MCF 10A (cell line): Measurements from ENCODE around the gene RUVBL1. TPM values are rescaled to one million over a fixed set of nuclear protein-coding genes. Genes with fewer than 3 reads are reported as not detected.
A peak's percentile ranks its signal among the peaks of the same experiment; 100 is the strongest.

Experiments
- BruUV-seq: library from RNA; stranded (reverse); fragments of 400-500 nt; replicated peaks from 2 replicates; lab custom pipeline; 2021; lab: Mats Ljungman, UMichigan
- CTCF ChIA-PET: fragments of 300-600 bp; sonication (Branson Sonifier 250); formaldehyde crosslinking; extraction: SDS; loops from one replicate; lab custom pipeline; 2021; ENCODE audit warnings: antibody characterized with exemption, inconsistent platforms; lab: Yijun Ruan, JAX
- POLR2A ChIA-PET: fragments of 300-600, 350-650 bp; sonication (Branson Sonifier 250); formaldehyde crosslinking; extraction: SDS; loops from one replicate; lab custom pipeline; 2020; ENCODE audit warnings: antibody characterized with exemption, inconsistent platforms; lab: Yijun Ruan, JAX
- DNase-seq: peaks from one replicate; pipeline ENCODE4 v3.0.0-alpha.2; 2018; ENCODE audit not compliant: unreplicated experiment
- H3K27ac Mint-ChIP-seq: one replicate; pipeline ENCODE4 v1.8.0; 2022; ENCODE audit warnings: mild to moderate bottlenecking, low read depth, mixed read lengths; ENCODE audit not compliant: unreplicated experiment
- H3K27me3 Mint-ChIP-seq: one replicate; pipeline ENCODE4 v1.8.0; 2022; ENCODE audit warnings: mixed read lengths; ENCODE audit not compliant: insufficient read depth, unreplicated experiment
- H3K36me3 Mint-ChIP-seq: one replicate; pipeline ENCODE4 v1.8.0; 2022; ENCODE audit warnings: mild to moderate bottlenecking, moderate library complexity, mixed read lengths; ENCODE audit not compliant: insufficient read depth, unreplicated experiment
- H3K4me1 Mint-ChIP-seq: one replicate; pipeline ENCODE4 v1.8.0; 2022; ENCODE audit warnings: mixed read lengths; ENCODE audit not compliant: insufficient read depth, unreplicated experiment
- H3K4me3 Mint-ChIP-seq: one replicate; pipeline ENCODE4 v1.8.0; 2022; ENCODE audit warnings: mild to moderate bottlenecking, moderate library complexity, mixed read lengths; ENCODE audit not compliant: unreplicated experiment
- H3K9me3 Mint-ChIP-seq: one replicate; pipeline ENCODE4 v1.8.0; 2022; ENCODE audit warnings: mixed read lengths; ENCODE audit not compliant: unreplicated experiment
- CTCF ChIP-seq: fragments of 200-600 bp; IDR thresholded peaks from one replicate; pipeline ENCODE4 v1.8.0; 2022; ENCODE audit warnings: antibody characterized with exemption, mild to moderate bottlenecking; ENCODE audit not compliant: unreplicated experiment
- intact Hi-C: fragments of 100-400 bp; cut with micrococcal nuclease; formaldehyde crosslinking; loops from 2 replicates; pipeline ENCODE4 v1.14.1; 2022
- total RNA-seq: library from RNA; stranded (reverse); gene quantifications from 2 replicates; pipeline ENCODE4 v1.2.3, GENCODE V29; 2022

RUVBL1 gene
- total RNA-seq, 1 experiment from 2014 or later, result 114 TPM

GRCh38 chr3:128073185-128073725 is 50.4 kb downstream of the RUVBL1 start:
- H3K36me3 Mint-ChIP-seq, result peaks cover 63% of the 10 kb centered on the region
- no peaks in the 10 kb centered on the region for H3K9me3 Mint-ChIP-seq
- no peak overlapping the region for H3K4me3 Mint-ChIP-seq
- H3K27me3 Mint-ChIP-seq, result no peaks in the 10 kb centered on the region
- ChIA-PET POLR2A (interaction anchor here (0.6 to 1.2 kb wide), 2 partner anchors 8 to 1899 kb away, joined by 3 to 4 read pairs; no protein-coding TSS in a partner anchor), CTCF (interaction anchor here (0.7 to 1.5 kb wide), 7 partner anchors 10 to 544 kb away, joined by 3 to 7 read pairs (median 3); partner anchors contain the start of gene RUVBL1)
- DNase-seq, result no peak
- peaks cover 4% of the 10 kb centered on the region for H3K4me1 Mint-ChIP-seq
- intact Hi-C loops, result no loop called here
- no TSS peak for BruUV-seq
- H3K27ac Mint-ChIP-seq, result no peak overlapping the region
- no peak for TF ChIP-seq CTCF

- CTCF ChIA-PET, result no interaction called here
- intact Hi-C loops, result no loop called here
- no TSS peak for BruUV-seq
These were observed 51.0 kb downstream of the RUVBL1 start for GRCh38 chr3:128072454-128073184.

GRCh38 chr3:128071771-128072453 is 51.7 kb downstream of the RUVBL1 start:
- BruUV-seq, result no TSS peak
- no peaks in the 10 kb centered on the region for H3K9me3 Mint-ChIP-seq
- no peak overlapping the region for H3K4me3 Mint-ChIP-seq
- TF ChIP-seq CTCF, result no peak
- POLR2A ChIA-PET, result interaction anchor here (0.5 to 2.7 kb wide), 2 partner anchors 18 to 1373 kb away, joined by 3 to 8 read pairs; no protein-coding TSS in a partner anchor
- intact Hi-C loops, result no loop called here
- peaks cover 72% of the 10 kb centered on the region for H3K36me3 Mint-ChIP-seq
- no peaks in the 10 kb centered on the region for H3K27me3 Mint-ChIP-seq
- DNase-seq, result no peak
- H3K27ac Mint-ChIP-seq, result peak overlapping the region; percentile 31
- H3K4me1 Mint-ChIP-seq, result peaks cover 5% of the 10 kb centered on the region
- CTCF ChIA-PET, result interaction anchor here (0.6 to 1.6 kb wide), 3 partner anchors 23 to 538 kb away, joined by 3 to 6 read pairs (median 3); no protein-coding TSS in a partner anchor

More at GRCh38 chr3:128072454-128073184, 51.0 kb downstream of the RUVBL1 start:
- H3K4me1 Mint-ChIP-seq, result peaks cover 5% of the 10 kb centered on the region
- H3K27ac Mint-ChIP-seq, result peak overlapping the region; percentile 31
- H3K27me3 Mint-ChIP-seq, result no peaks in the 10 kb centered on the region
- no peak for DNase-seq
- H3K4me3 Mint-ChIP-seq, result no peak overlapping the region
- H3K9me3 Mint-ChIP-seq, result no peaks in the 10 kb centered on the region
- H3K36me3 Mint-ChIP-seq, result peaks cover 65% of the 10 kb centered on the region
- TF ChIP-seq CTCF, result no peak
- POLR2A ChIA-PET, result interaction anchor here (0.6 to 2.7 kb wide), 3 partner anchors 7 to 1898 kb away, joined by 3 to 8 read pairs (median 4); no protein-coding TSS in a partner anchor
